ENCODE measurements around the gene SETD7.

The SETD7 gene

GRCh38 chr4:139587446-139587845 lies 31.4 kb upstream of the SETD7 start:
- Histone ChIP-seq H4K20me1 (ENCODE audit: insufficient read depth, low read length) (no peaks in the 10 kb centered on the region), H3K36me3 (ENCODE audit: insufficient read depth, low read length) (no peaks in the 10 kb centered on the region), H3K9me2 (ENCODE audit: low read depth, low read length) (no peaks in the 10 kb centered on the region), H3K4me3 (ENCODE audit: low read depth, low read length, poor library complexity, severe bottlenecking) (no peak overlapping the region), H2AFZ (ENCODE audit: low read length) (no peak overlapping the region), H3K4me2 (ENCODE audit: low read length) (no peak overlapping the region), H3K79me2 (ENCODE audit: insufficient read depth, low read length) (no peaks in the 10 kb centered on the region), H3F3A (ENCODE audit: insufficient read depth, low read length) (no peaks in the 10 kb centered on the region), H3K4me1 (ENCODE audit: insufficient read depth, low read length, severe bottlenecking) (no peaks in the 10 kb centered on the region), H3K27me3 (ENCODE audit: insufficient read depth, low read length) (no peaks in the 10 kb centered on the region; the same call in 1 of the 2 replicates), H3K9ac (ENCODE audit: low read length) (no peak overlapping the region), H3K9me3 (ENCODE audit: low read length) (no peaks in the 10 kb centered on the region), H3K27ac (ENCODE audit: low read depth, low read length, poor library complexity, severe bottlenecking) (no peak overlapping the region)
- TF ChIP-seq EZH2 (IDR thresholded peaks at IDR 0.05; ENCODE audit: borderline replicate concordance, low read length) (no peak), CTCF (IDR thresholded peaks at IDR 0.05; ENCODE audit: low read length) (no peak)

- H3K36me3 ChIP-seq (ENCODE audit: insufficient read depth, low read length) = no peaks in the 10 kb centered on the region
Observed at GRCh38 chr4:139585473-139585872, 29.5 kb upstream of the SETD7 start.

GRCh38 chr4:139584784-139585183 lies 28.8 kb upstream of the SETD7 start:
- H3K4me3 ChIP-seq (ENCODE audit: low read depth, low read length, poor library complexity, severe bottlenecking) = no peak overlapping the region
- no peaks in the 10 kb centered on the region for H3K36me3 ChIP-seq (ENCODE audit: insufficient read depth, low read length)
- H3F3A ChIP-seq (ENCODE audit: insufficient read depth, low read length) = no peaks in the 10 kb centered on the region
- no peaks in the 10 kb centered on the region for H3K79me2 ChIP-seq (ENCODE audit: insufficient read depth, low read length)
- H3K9ac ChIP-seq (ENCODE audit: low read length) = no peak overlapping the region
- H3K4me2 ChIP-seq (ENCODE audit: low read length) = no peak overlapping the region
- H3K27ac ChIP-seq (ENCODE audit: low read depth, low read length, poor library complexity, severe bottlenecking) = no peak overlapping the region
- H3K9me3 ChIP-seq (ENCODE audit: low read length) = no peaks in the 10 kb centered on the region
- no peaks in the 10 kb centered on the region for H3K9me2 ChIP-seq (ENCODE audit: low read depth, low read length)
- no peaks in the 10 kb centered on the region for H3K4me1 ChIP-seq (ENCODE audit: insufficient read depth, low read length, severe bottlenecking)
- no peaks in the 10 kb centered on the region for H4K20me1 ChIP-seq (ENCODE audit: insufficient read depth, low read length)
- no peak overlapping the region for H2AFZ ChIP-seq (ENCODE audit: low read length)
- H3K27me3 ChIP-seq (ENCODE audit: insufficient read depth, low read length) = no peaks in the 10 kb centered on the region; the same call in 1 of the 2 replicates
- TF ChIP-seq CTCF (IDR thresholded peaks at IDR 0.05; ENCODE audit: low read length) = no peak
- no peak for TF ChIP-seq EZH2 (IDR thresholded peaks at IDR 0.05; ENCODE audit: borderline replicate concordance, low read length)

More at GRCh38 chr4:139585473-139585872, 29.5 kb upstream of the SETD7 start:
- Histone ChIP-seq H4K20me1 (ENCODE audit: insufficient read depth, low read length) (no peaks in the 10 kb centered on the region), H3K27me3 (ENCODE audit: insufficient read depth, low read length) (no peaks in the 10 kb centered on the region; the same call in 1 of the 2 replicates), H3K27ac (ENCODE audit: low read depth, low read length, poor library complexity, severe bottlenecking) (no peak overlapping the region), H3K9me3 (ENCODE audit: low read length) (no peaks in the 10 kb centered on the region), H3K4me3 (ENCODE audit: low read depth, low read length, poor library complexity, severe bottlenecking) (no peak overlapping the region), H3K4me2 (ENCODE audit: low read length) (no peak overlapping the region), H2AFZ (ENCODE audit: low read length) (no peak overlapping the region), H3K79me2 (ENCODE audit: insufficient read depth, low read length) (no peaks in the 10 kb centered on the region), H3F3A (ENCODE audit: insufficient read depth, low read length) (no peaks in the 10 kb centered on the region), H3K9me2 (ENCODE audit: low read depth, low read length) (no peaks in the 10 kb centered on the region), H3K9ac (ENCODE audit: low read length) (no peak overlapping the region), H3K4me1 (ENCODE audit: insufficient read depth, low read length, severe bottlenecking) (no peaks in the 10 kb centered on the region)
- no peak for TF ChIP-seq EZH2 (IDR thresholded peaks at IDR 0.05; ENCODE audit: borderline replicate concordance, low read length)
- no peak for TF ChIP-seq CTCF (IDR thresholded peaks at IDR 0.05; ENCODE audit: low read length)

Data from OCI-LY1 (cell line).